ENCODE data around the gene NCAM2.

NCAM2 gene

GRCh38 chr21:21101911-21102310, 103.7 kb downstream of the NCAM2 start:
- ChIA-PET POLR2A (no interaction called here), CTCF (interaction anchor here (0.5 to 3.4 kb wide), 13 partner anchors 10 to 123 kb away, joined by 3 to 30 read pairs (median 3); no protein-coding TSS in a partner anchor)
- Histone ChIP-seq H3K27ac (ENCODE audit: extremely low read depth, low read depth, low read length) (no peak overlapping the region), H3K4me1 (ENCODE audit: control insufficient read depth, insufficient read depth, low read length) (no peaks in the 10 kb centered on the region), H3K36me3 (ENCODE audit: control insufficient read depth in 2 of 2, insufficient read depth in 1 of 2, low read length in 2 of 2) (no peaks in the 10 kb centered on the region), H3K4me3 (ENCODE audit: low read depth, low read length) (no peak overlapping the region), H3K9me3 (ENCODE audit: control insufficient read depth, insufficient read depth, low read depth, low read length) (no peaks in the 10 kb centered on the region)
- TF ChIP-seq SCRT1 (tag by site-specific recombination; IDR thresholded peaks at IDR 0.05; ENCODE audit: borderline replicate concordance) (no peak), HOXC10 (CRISPR knock-in tag; IDR thresholded peaks at IDR 0.05) (no peak), ZNF341 (tag by site-specific recombination; IDR thresholded peaks at IDR 0.05; ENCODE audit: low read depth) (no peak), ZNF394 (tag by site-specific recombination; IDR thresholded peaks at IDR 0.05; ENCODE audit: borderline replicate concordance) (no peak), SP7 (tag by site-specific recombination; IDR thresholded peaks at IDR 0.05) (no peak), ZNF214 (tag by site-specific recombination; IDR thresholded peaks at IDR 0.05; ENCODE audit: borderline replicate concordance) (no peak), YY1 (tag by site-specific recombination; IDR thresholded peaks at IDR 0.05) (no peak), ZNF596 (tag by site-specific recombination; IDR thresholded peaks at IDR 0.05) (no peak), ZNF10 (tag by site-specific recombination; IDR thresholded peaks at IDR 0.05) (no peak)

- Histone ChIP-seq H3K36me3 (ENCODE audit: control insufficient read depth in 2 of 2, insufficient read depth in 1 of 2, low read length in 2 of 2) (no peaks in the 10 kb centered on the region), H3K4me1 (ENCODE audit: control insufficient read depth, insufficient read depth, low read length) (no peaks in the 10 kb centered on the region), H3K4me3 (ENCODE audit: low read depth, low read length) (no peak overlapping the region), H3K9me3 (ENCODE audit: control insufficient read depth, insufficient read depth, low read depth, low read length) (no peaks in the 10 kb centered on the region), H3K27ac (ENCODE audit: extremely low read depth, low read depth, low read length) (no peak overlapping the region)
- CTCF ChIA-PET, result interaction anchor here (0.7 to 3.4 kb wide), 5 partner anchors 15 to 1170 kb away, joined by 3 to 30 read pairs (median 3); no protein-coding TSS in a partner anchor
- POLR2A ChIA-PET, result no interaction called here
- TF ChIP-seq TSHZ1 (tag by site-specific recombination; IDR thresholded peaks at IDR 0.05; ENCODE audit: borderline replicate concordance) (no peak), ZNF529 (tag by site-specific recombination; IDR thresholded peaks at IDR 0.05; ENCODE audit: insufficient replicate concordance) (no peak), ZEB2 (tag by site-specific recombination; IDR thresholded peaks at IDR 0.05) (no peak), YY1 (tag by site-specific recombination; IDR thresholded peaks at IDR 0.05) (no peak), ZNF510 (tag by site-specific recombination; IDR thresholded peaks at IDR 0.05; ENCODE audit: insufficient replicate concordance) (no peak), ZNF10 (tag by site-specific recombination; IDR thresholded peaks at IDR 0.05) (no peak), ZNF621 (tag by site-specific recombination; IDR thresholded peaks at IDR 0.05) (no peak), ZNF626 (tag by site-specific recombination; IDR thresholded peaks at IDR 0.05) (no peak), ZNF48 (tag by site-specific recombination; IDR thresholded peaks at IDR 0.05) (no peak), PATZ1 (tag by site-specific recombination; IDR thresholded peaks at IDR 0.05) (no peak), OVOL3 (tag by site-specific recombination; IDR thresholded peaks at IDR 0.05) (no peak), SP7 (tag by site-specific recombination; IDR thresholded peaks at IDR 0.05) (no peak), ZNF394 (tag by site-specific recombination; IDR thresholded peaks at IDR 0.05; ENCODE audit: borderline replicate concordance) (no peak), PRDM1 (tag by site-specific recombination; IDR thresholded peaks at IDR 0.05) (no peak), TRIM28 (IDR thresholded peaks at IDR 0.05; ENCODE audit: borderline replicate concordance, low read length) (no peak), OSR2 (tag by site-specific recombination; IDR thresholded peaks at IDR 0.05) (no peak)
- TF ChIP-seq, protein P1, sequence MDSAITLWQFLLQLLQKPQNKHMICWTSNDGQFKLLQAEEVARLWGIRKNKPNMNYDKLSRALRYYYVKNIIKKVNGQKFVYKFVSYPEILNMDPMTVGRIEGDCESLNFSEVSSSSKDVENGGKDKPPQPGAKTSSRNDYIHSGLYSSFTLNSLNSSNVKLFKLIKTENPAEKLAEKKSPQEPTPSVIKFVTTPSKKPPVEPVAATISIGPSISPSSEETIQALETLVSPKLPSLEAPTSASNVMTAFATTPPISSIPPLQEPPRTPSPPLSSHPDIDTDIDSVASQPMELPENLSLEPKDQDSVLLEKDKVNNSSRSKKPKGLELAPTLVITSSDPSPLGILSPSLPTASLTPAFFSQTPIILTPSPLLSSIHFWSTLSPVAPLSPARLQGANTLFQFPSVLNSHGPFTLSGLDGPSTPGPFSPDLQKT (IDR thresholded peaks at IDR 0.05; ENCODE audit: borderline replicate concordance, low read depth, low read length), result no peak
- TF ChIP-seq, protein P2, sequence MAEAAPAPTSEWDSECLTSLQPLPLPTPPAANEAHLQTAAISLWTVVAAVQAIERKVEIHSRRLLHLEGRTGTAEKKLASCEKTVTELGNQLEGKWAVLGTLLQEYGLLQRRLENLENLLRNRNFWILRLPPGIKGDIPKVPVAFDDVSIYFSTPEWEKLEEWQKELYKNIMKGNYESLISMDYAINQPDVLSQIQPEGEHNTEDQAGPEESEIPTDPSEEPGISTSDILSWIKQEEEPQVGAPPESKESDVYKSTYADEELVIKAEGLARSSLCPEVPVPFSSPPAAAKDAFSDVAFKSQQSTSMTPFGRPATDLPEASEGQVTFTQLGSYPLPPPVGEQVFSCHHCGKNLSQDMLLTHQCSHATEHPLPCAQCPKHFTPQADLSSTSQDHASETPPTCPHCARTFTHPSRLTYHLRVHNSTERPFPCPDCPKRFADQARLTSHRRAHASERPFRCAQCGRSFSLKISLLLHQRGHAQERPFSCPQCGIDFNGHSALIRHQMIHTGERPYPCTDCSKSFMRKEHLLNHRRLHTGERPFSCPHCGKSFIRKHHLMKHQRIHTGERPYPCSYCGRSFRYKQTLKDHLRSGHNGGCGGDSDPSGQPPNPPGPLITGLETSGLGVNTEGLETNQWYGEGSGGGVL (tag by site-specific recombination; IDR thresholded peaks at IDR 0.05), result no peak
- TF ChIP-seq, protein P3, sequence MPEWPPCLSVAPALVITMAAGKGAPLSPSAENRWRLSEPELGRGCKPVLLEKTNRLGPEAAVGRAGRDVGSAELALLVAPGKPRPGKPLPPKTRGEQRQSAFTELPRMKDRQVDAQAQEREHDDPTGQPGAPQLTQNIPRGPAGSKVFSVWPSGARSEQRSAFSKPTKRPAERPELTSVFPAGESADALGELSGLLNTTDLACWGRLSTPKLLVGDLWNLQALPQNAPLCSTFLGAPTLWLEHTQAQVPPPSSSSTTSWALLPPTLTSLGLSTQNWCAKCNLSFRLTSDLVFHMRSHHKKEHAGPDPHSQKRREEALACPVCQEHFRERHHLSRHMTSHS (tag by site-specific recombination; IDR thresholded peaks at IDR 0.05), result no peak
Measured at GRCh38 chr21:21102896-21103295, 104.7 kb downstream of the NCAM2 start.
